GM23248 (cell line): Measurements from ENCODE around the gene RNF113B. TPM values are rescaled to one million over a fixed set of nuclear protein-coding genes. Genes with fewer than 3 reads are reported as not detected.

Experiments used
- DNase-seq: peaks from one replicate; pipeline ENCODE4 v3.0.0-alpha.2; 2015
- H2AFZ ChIP-seq: fragments of 200-600 bp; sonication (generic); 2 replicates; pipeline ENCODE4 v1.6.1; 2016; ENCODE audit warnings: antibody characterized with exemption
- H3F3A ChIP-seq: fragments of 200-600 bp; sonication (generic); 2 replicates; pipeline ENCODE4 v1.6.1; 2016; ENCODE audit warnings: mild to moderate bottlenecking, antibody characterized with exemption, mixed run types; ENCODE audit not compliant: insufficient read depth
- H3K27ac ChIP-seq: fragments of 200-600 bp; sonication (generic); 2 replicates; pipeline ENCODE4 v1.5.1; 2016; ENCODE audit warnings: mild to moderate bottlenecking
- H3K27me3 ChIP-seq: fragments of 200-600 bp; sonication (generic); replicated peaks from 2 replicates; pipeline ENCODE4 v1.6.1; 2016; ENCODE audit warnings: mild to moderate bottlenecking; ENCODE audit not compliant: insufficient read depth
- H3K36me3 ChIP-seq: fragments of 200-600 bp; sonication (generic); 2 replicates; pipeline ENCODE4 v1.6.1; 2016; ENCODE audit warnings: low read depth, mild to moderate bottlenecking
- H3K4me1 ChIP-seq: fragments of 200-600 bp; sonication (generic); 2 replicates; pipeline ENCODE4 v1.6.1; 2016; ENCODE audit warnings: mild to moderate bottlenecking; ENCODE audit not compliant: insufficient read depth
- H3K4me2 ChIP-seq: fragments of 200-600 bp; sonication (generic); one replicate; pipeline ENCODE4 v1.6.1; 2016; ENCODE audit warnings: mild to moderate bottlenecking; ENCODE audit not compliant: unreplicated experiment
- H3K4me3 ChIP-seq: fragments of 200-600 bp; sonication (generic); 2 replicates; pipeline ENCODE4 v1.5.1; 2016; ENCODE audit warnings: mild to moderate bottlenecking
- H3K79me2 ChIP-seq: fragments of 200-600 bp; sonication (generic); 2 replicates; pipeline ENCODE4 v1.6.1; 2016; ENCODE audit warnings: mild to moderate bottlenecking; ENCODE audit not compliant: insufficient read depth
- H3K9ac ChIP-seq: fragments of 200-600 bp; sonication (generic); 2 replicates; pipeline ENCODE4 v1.6.1; 2016; ENCODE audit warnings: mild to moderate bottlenecking
- H3K9me2 ChIP-seq: fragments of 200-600 bp; sonication (generic); 2 replicates; pipeline ENCODE4 v1.6.1; 2016; ENCODE audit warnings: mixed run types, mild to moderate bottlenecking, moderate library complexity; ENCODE audit not compliant: insufficient read depth
- H3K9me3 ChIP-seq: fragments of 200-600 bp; sonication (generic); one replicate; pipeline ENCODE4 v1.6.1; 2017; ENCODE audit warnings: low read depth
- H4K20me1 ChIP-seq: fragments of 200-600 bp; sonication (generic); 2 replicates; pipeline ENCODE4 v1.6.0; 2016; ENCODE audit not compliant: insufficient read depth
- EZH2 ChIP-seq: fragments of 200-600 bp; sonication (generic); IDR thresholded peaks from 2 replicates; pipeline ENCODE4 v1.6.1; 2018; ENCODE audit warnings: antibody characterized with exemption, mild to moderate bottlenecking; ENCODE audit not compliant: insufficient read depth, poor library complexity, severe bottlenecking
- EZH2phosphoT487 ChIP-seq: fragments of 200-600 bp; sonication (generic); IDR thresholded peaks from 2 replicates; pipeline ENCODE4 v1.6.1; 2018; ENCODE audit warnings: antibody characterized with exemption, moderate library complexity, mild to moderate bottlenecking, low read depth; ENCODE audit not compliant: insufficient read depth
- WGBS, 2 experiments: methylation state at CpG; one replicate each; pipeline ENCODE4 v1.1.6; 2015 to 2017; ENCODE audit warnings: low lambda C conversion rate in 2 of 2, low coverage in 1 of 2; ENCODE audit errors: missing lambda C conversion rate in 2 of 2; 5-methylcytosine and 5-hydroxymethylcytosine counted together
- in situ Hi-C: fragments of 300-500 bp; cut with MboI; formaldehyde crosslinking; loops from 2 replicates; pipeline ENCODE4 v1.15.0; 2020
- polyA plus RNA-seq: library from polyadenylated mRNA; unstranded; fragments of >200 nt; fragmentation: Nextera tagmentation; extraction: Ambion mirVana; gene quantifications from 2 replicates; pipeline ENCODE4 v1.2.1, GENCODE V29; 2016
- total RNA-seq: library from RNA; depleted of rRNA; stranded (reverse); fragments of >200 nt; shearing (Covaris generic); gene quantifications from 2 replicates; pipeline ENCODE4 v1.2.3, GENCODE V29; 2014

The RNF113B gene
- total and polyA plus RNA-seq, 2 experiments from 2014 or later, result not detected

- H3K36me3 ChIP-seq, result 0 out of 2 replicates have a peak, but pooled peaks cover 3% of the 10 kb centered on the region
- H3K27ac ChIP-seq, result no peak overlapping the region
- no peaks in the 10 kb centered on the region; the same call in 1 of the 2 replicates for H4K20me1 ChIP-seq
- no peaks in the 10 kb centered on the region for H3K9me3 ChIP-seq
- no peak overlapping the region for H3K9ac ChIP-seq
- no peak overlapping the region for H2AFZ ChIP-seq
- no peak overlapping the region for H3K4me3 ChIP-seq
- H3K27me3 ChIP-seq, result no peaks in the 10 kb centered on the region
- no peak overlapping the region for H3K4me2 ChIP-seq
- H3K4me1 ChIP-seq, result peaks cover 16% of the 10 kb centered on the region
- in situ Hi-C loops, result no loop called here
- no peaks in the 10 kb centered on the region; the same call in 1 of the 2 replicates for H3F3A ChIP-seq
- DNase-seq, result no peak
- peaks cover 96% of the 10 kb centered on the region for H3K79me2 ChIP-seq
- no peaks in the 10 kb centered on the region for H3K9me2 ChIP-seq
- TF ChIP-seq EZH2phosphoT487 (no peak), EZH2 (no peak)
These were observed 46.7 kb upstream of the RNF113B start for GRCh38 chr13:98223741-98224140.

GRCh38 chr13:98222816-98223215 is 45.7 kb upstream of the RNF113B start:
- no peaks in the 10 kb centered on the region for H3K9me3 ChIP-seq
- H3F3A ChIP-seq, result no peaks in the 10 kb centered on the region
- no peaks in the 10 kb centered on the region for H3K9me2 ChIP-seq
- H3K4me1 ChIP-seq, result peaks cover 10% of the 10 kb centered on the region
- H4K20me1 ChIP-seq, result no peaks in the 10 kb centered on the region; the same call in 1 of the 2 replicates
- no peak overlapping the region for H3K9ac ChIP-seq
- peaks cover 96% of the 10 kb centered on the region for H3K79me2 ChIP-seq
- H3K4me2 ChIP-seq, result no peak overlapping the region
- TF ChIP-seq EZH2 (no peak), EZH2phosphoT487 (no peak)
- WGBS, 2 experiments, result 92 to 95% methylated on average over 7 of the region's 7 CpGs
- DNase-seq, result no peak
- H3K36me3 ChIP-seq, result 0 out of 2 replicates have a peak, but pooled peaks cover 3% of the 10 kb centered on the region
- H2AFZ ChIP-seq, result no peak overlapping the region
- no peak overlapping the region for H3K4me3 ChIP-seq
- no peaks in the 10 kb centered on the region for H3K27me3 ChIP-seq
- H3K27ac ChIP-seq, result no peak overlapping the region
- in situ Hi-C loops, result no loop called here

GRCh38 chr13:98222081-98222554 is 45.0 kb upstream of the RNF113B start:
- TF ChIP-seq EZH2phosphoT487, result no peak
- TF ChIP-seq EZH2, result no peak
- H3K4me3 ChIP-seq, result no peak overlapping the region
- no peak overlapping the region for H2AFZ ChIP-seq
- WGBS, 2 experiments, result 75 to 81% methylated on average over 5 of the region's 5 CpGs
- H3K9me2 ChIP-seq, result no peaks in the 10 kb centered on the region
- DNase-seq, result peak; percentile 24
- H3K4me2 ChIP-seq, result no peak overlapping the region
- no peak overlapping the region for H3K9ac ChIP-seq
- H3K79me2 ChIP-seq, result peaks cover 93% of the 10 kb centered on the region
- H4K20me1 ChIP-seq, result no peaks in the 10 kb centered on the region; the same call in 1 of the 2 replicates
- H3K27me3 ChIP-seq, result no peaks in the 10 kb centered on the region
- no peaks in the 10 kb centered on the region for H3K9me3 ChIP-seq
- no peaks in the 10 kb centered on the region for H3F3A ChIP-seq
- H3K36me3 ChIP-seq, result 0 out of 2 replicates have a peak, but pooled peaks cover 2% of the 10 kb centered on the region
- H3K4me1 ChIP-seq, result peaks cover 10% of the 10 kb centered on the region
- no peak overlapping the region for H3K27ac ChIP-seq
- in situ Hi-C loops, result no loop called here

- in situ Hi-C loops, result no loop called here
- H3K27ac ChIP-seq, result no peak overlapping the region
- no peaks in the 10 kb centered on the region for H3K36me3 ChIP-seq
- TF ChIP-seq EZH2 (no peak), EZH2phosphoT487 (no peak)
- H3K4me3 ChIP-seq, result no peak overlapping the region
- 52 to 54% methylated on average over 6 of the region's 6 CpGs for WGBS, 2 experiments
- H3K27me3 ChIP-seq, result no peaks in the 10 kb centered on the region
- no peaks in the 10 kb centered on the region for H3K9me2 ChIP-seq
- peaks cover 7% of the 10 kb centered on the region; the same call in 1 of the 2 replicates for H3F3A ChIP-seq
- H4K20me1 ChIP-seq, result no peaks in the 10 kb centered on the region; the same call in 1 of the 2 replicates
- H3K9me3 ChIP-seq, result no peaks in the 10 kb centered on the region
- peaks cover 84% of the 10 kb centered on the region for H3K79me2 ChIP-seq
- no peak overlapping the region for H2AFZ ChIP-seq
- H3K4me2 ChIP-seq, result no peak overlapping the region
- DNase-seq, result no peak
- no peak overlapping the region for H3K9ac ChIP-seq
- H3K4me1 ChIP-seq, result peaks cover 17% of the 10 kb centered on the region
These were observed 44.2 kb upstream of the RNF113B start for GRCh38 chr13:98221234-98221633.
